ENCODE data around the gene FRRS1L.
A peak's percentile ranks its signal among the peaks of the same experiment; 100 is the strongest.

FRRS1L gene

GRCh38 chr9:109124121-109124520, 42.9 kb downstream of the FRRS1L start:
- TF ChIP-seq CTCF (IDR thresholded peaks at IDR 0.05; ENCODE audit: low read depth, low read length, missing control alignments): no peak
- DNase-seq (ENCODE audit: extremely low read depth, low read depth): no peak
- no peak overlapping the region for H3K4me3 ChIP-seq (replicated peaks; ENCODE audit: low read depth, low read length)

GRCh38 chr9:109122726-109123621, 44.1 kb downstream of the FRRS1L start:
- no peak for TF ChIP-seq CTCF (IDR thresholded peaks at IDR 0.05; ENCODE audit: low read depth, low read length, missing control alignments)
- H3K4me3 ChIP-seq (replicated peaks; ENCODE audit: low read depth, low read length): no peak overlapping the region
- no peak for DNase-seq (ENCODE audit: extremely low read depth, low read depth)

GRCh38 chr9:109121232-109121796, 45.7 kb downstream of the FRRS1L start:
- DNase-seq (ENCODE audit: extremely low read depth, low read depth): no peak
- no peak overlapping the region for H3K4me3 ChIP-seq (replicated peaks; ENCODE audit: low read depth, low read length)
- no peak for TF ChIP-seq CTCF (IDR thresholded peaks at IDR 0.05; ENCODE audit: low read depth, low read length, missing control alignments)

- DNase-seq (ENCODE audit: extremely low read depth, low read depth): no peak
- H3K4me3 ChIP-seq (replicated peaks; ENCODE audit: low read depth, low read length): peak overlapping the region; percentile 86; the same call in 1 of the 2 replicates
- no peak for TF ChIP-seq CTCF (IDR thresholded peaks at IDR 0.05; ENCODE audit: low read depth, low read length, missing control alignments)
Measured at GRCh38 chr9:109120204-109120789, 46.8 kb downstream of the FRRS1L start.

- peak within 1 kb of the TSS; percentile 86 for H3K4me3 ChIP-seq (replicated peaks; ENCODE audit: low read depth, low read length)
- no peak for TF ChIP-seq CTCF (IDR thresholded peaks at IDR 0.05; ENCODE audit: low read depth, low read length, missing control alignments)
- DNase-seq (ENCODE audit: extremely low read depth, low read depth): peak; percentile 98
Measured at GRCh38 chr9:109119439-109120203, 47.4 kb downstream of the FRRS1L start, which contains the start of gene TMEM245. TSS of gene TMEM245 (minus strand) at chr9:109119947. CDS start at chr9:109119913, 34 bp downstream.

GRCh38 chr9:109118808-109119438, 48.1 kb downstream of the FRRS1L start:
- H3K4me3 ChIP-seq (replicated peaks; ENCODE audit: low read depth, low read length): peak overlapping the region; percentile 86
- TF ChIP-seq CTCF (IDR thresholded peaks at IDR 0.05; ENCODE audit: low read depth, low read length, missing control alignments): no peak
- no peak for DNase-seq (ENCODE audit: extremely low read depth, low read depth)
